Effector memory CD8-positive, alpha-beta T cell (primary cell): Measurements from ENCODE around the gene TLE2.
"Not testable (repeated sequence)": the region's sequence is repeated elsewhere in the genome, so short reads cannot be mapped to it uniquely, and the experiment has no call there.

Experiments
- ATAC-seq: fragments of 150-1000 bp; cut with Tn5 transposase; replicated peaks from 2 replicates; pipeline ENCODE4 v1.10.0; 2021; ENCODE audit warnings: mild to moderate bottlenecking, moderate library complexity
- DNase-seq, 3 experiments: peaks; one replicate each; pipeline ENCODE4 v3.0.0; 2021
- H3K27ac Mint-ChIP-seq, 2 donors: one replicate each; pipeline ENCODE4 v1.8.0; 2022; ENCODE audit warnings: mild to moderate bottlenecking in 2 of 2, mixed read lengths in 2 of 2, moderate library complexity in 2 of 2
- H3K27me3 Mint-ChIP-seq, 2 donors: one replicate each; pipeline ENCODE4 v1.8.0; 2022; ENCODE audit warnings: mixed read lengths in 2 of 2
- H3K36me3 Mint-ChIP-seq: one replicate; pipeline ENCODE4 v1.8.0; 2022; ENCODE audit warnings: mild to moderate bottlenecking, moderate library complexity, mixed read lengths; ENCODE audit not compliant: insufficient read depth
- H3K4me1 Mint-ChIP-seq, 2 donors: one replicate each; pipeline ENCODE4 v1.8.0; 2022; ENCODE audit warnings: low read depth in 2 of 2, mixed read lengths in 2 of 2
- H3K4me3 Mint-ChIP-seq, 2 donors: one replicate each; pipeline ENCODE4 v1.8.0; 2022; ENCODE audit warnings: mild to moderate bottlenecking in 2 of 2, mixed read lengths in 2 of 2, moderate library complexity in 2 of 2
- H3K9me3 Mint-ChIP-seq, 2 donors: one replicate each; pipeline ENCODE4 v1.8.0; 2022; ENCODE audit warnings: mixed read lengths in 2 of 2

TLE2 gene

DNA sequence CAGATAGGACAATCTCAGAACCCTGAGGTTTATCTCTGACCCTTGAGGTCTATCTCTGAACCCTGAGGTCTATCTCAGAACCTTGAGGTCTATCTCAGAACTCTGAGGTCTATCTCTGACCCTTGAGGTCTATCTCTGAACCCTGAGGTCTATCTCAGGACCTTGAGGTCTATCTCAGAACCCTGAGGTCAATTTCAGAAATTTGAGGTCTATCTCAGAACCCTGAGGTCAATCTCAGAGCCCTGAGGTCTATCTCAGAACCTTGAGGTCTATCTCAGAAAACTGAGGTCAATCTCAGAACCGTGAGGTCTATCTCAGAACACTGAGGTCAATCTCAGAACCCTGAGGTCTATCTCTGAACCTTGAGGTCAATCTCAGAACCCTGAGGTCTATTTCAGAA lies 2.3 kb downstream of the TLE2 start:
- peaks cover 11 to 14% of the 10 kb centered on the region in 2 donors for H3K4me1 Mint-ChIP-seq
- no peak for ATAC-seq
- no peaks in the 10 kb centered on the region for H3K36me3 Mint-ChIP-seq
- H3K27me3 Mint-ChIP-seq, result peaks cover 0 to 7% of the 10 kb centered on the region in 2 donors
- H3K4me3 Mint-ChIP-seq, result no peak overlapping the region
- no peak for DNase-seq
- no peaks in the 10 kb centered on the region for H3K9me3 Mint-ChIP-seq
- H3K27ac Mint-ChIP-seq, result no peak overlapping the region

DNA sequence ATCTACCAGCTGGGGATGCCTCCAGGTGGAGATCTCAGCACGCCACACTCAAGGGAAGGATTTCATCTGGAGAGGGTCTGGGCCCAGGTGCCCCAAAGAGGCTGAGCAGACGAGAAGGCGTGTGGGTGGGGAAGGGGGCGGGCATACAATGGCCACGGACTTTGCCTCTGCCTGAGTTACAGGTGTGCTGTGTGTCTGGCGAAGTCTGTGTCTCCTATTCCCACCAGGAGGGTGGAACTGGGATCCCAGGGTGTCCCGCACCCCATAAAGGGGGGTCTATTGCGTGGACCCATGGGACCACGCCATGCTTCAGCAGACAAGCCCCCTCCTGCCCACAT lies 3.6 kb downstream of the TLE2 start:
- Mint-ChIP-seq H3K9me3 (no peaks in the 10 kb centered on the region), H3K4me1 (peaks cover 11 to 14% of the 10 kb centered on the region in 2 donors), H3K4me3 (no peak overlapping the region), H3K27me3 (peaks cover 0 to 7% of the 10 kb centered on the region in 2 donors), H3K27ac (no peak overlapping the region), H3K36me3 (no peaks in the 10 kb centered on the region)
- ATAC-seq, result no peak
- no peak for DNase-seq

DNA sequence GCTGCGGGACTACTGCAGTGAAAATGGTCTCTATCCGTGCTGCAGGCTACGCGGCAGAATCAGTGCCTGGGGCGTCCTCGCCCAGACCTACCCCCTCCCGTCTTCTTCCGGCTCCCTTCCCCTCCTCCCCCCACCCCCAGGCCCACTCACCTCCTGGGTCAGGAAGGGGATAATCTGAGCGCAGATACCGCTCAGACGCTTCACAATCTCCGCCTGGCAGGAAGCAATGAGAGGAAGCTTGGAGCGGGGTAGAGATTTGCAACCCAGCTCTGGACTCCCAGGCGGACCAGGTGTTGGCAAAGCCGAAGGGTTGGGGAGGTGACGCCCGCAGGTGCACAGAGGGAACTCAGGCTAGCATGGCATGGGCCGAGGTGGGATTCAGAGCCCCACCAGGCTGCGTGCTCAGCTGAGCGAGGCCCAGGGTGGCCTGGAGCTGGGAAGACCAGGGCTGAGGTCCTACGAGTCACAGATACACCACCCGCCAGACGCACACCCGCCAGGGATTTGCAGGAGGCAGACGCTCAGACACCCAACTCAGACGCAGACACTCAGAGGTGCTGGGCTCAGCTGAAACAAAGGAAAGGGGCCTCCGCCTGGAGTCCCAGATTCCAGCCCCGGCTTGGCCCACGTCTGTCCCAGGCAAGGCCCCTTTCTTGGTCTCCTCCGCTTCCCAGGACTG lies 4.1 kb downstream of the TLE2 start:
- Mint-ChIP-seq H3K27me3 (peaks cover 0 to 7% of the 10 kb centered on the region in 2 donors), H3K4me1 (peaks cover 11 to 12% of the 10 kb centered on the region in 2 donors), H3K9me3 (no peaks in the 10 kb centered on the region), H3K4me3 (peak overlapping the region in 1 of 2 donors; percentile 41), H3K27ac (no peak overlapping the region), H3K36me3 (no peaks in the 10 kb centered on the region)
- DNase-seq, result no peak
- no peak for ATAC-seq

DNA sequence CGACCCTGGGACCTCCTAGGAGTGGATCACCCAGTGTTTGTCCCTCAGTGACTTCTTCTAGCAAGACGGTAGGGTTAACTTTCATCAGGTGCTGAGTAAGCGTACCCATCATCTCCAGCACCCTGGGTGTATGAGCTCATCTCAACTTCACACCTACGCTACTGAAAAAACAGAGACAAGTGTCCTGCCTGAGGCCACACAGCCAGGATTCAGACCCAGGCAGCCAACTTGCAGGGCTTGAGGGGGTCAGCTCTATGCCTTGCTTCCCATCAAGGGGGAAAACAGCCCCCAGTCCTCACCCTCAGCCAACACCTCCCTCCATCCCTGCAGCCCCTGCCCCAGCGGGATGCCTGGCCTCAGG lies 4.6 kb downstream of the TLE2 start:
- ATAC-seq, result no peak
- Mint-ChIP-seq H3K27ac (no peak overlapping the region), H3K27me3 (peaks cover 0 to 7% of the 10 kb centered on the region in 2 donors), H3K4me3 (peak overlapping the region in 1 of 2 donors; percentile 41), H3K4me1 (peaks cover 11% of the 10 kb centered on the region in 2 donors), H3K36me3 (no peaks in the 10 kb centered on the region), H3K9me3 (no peaks in the 10 kb centered on the region)
- no peak for DNase-seq

DNA sequence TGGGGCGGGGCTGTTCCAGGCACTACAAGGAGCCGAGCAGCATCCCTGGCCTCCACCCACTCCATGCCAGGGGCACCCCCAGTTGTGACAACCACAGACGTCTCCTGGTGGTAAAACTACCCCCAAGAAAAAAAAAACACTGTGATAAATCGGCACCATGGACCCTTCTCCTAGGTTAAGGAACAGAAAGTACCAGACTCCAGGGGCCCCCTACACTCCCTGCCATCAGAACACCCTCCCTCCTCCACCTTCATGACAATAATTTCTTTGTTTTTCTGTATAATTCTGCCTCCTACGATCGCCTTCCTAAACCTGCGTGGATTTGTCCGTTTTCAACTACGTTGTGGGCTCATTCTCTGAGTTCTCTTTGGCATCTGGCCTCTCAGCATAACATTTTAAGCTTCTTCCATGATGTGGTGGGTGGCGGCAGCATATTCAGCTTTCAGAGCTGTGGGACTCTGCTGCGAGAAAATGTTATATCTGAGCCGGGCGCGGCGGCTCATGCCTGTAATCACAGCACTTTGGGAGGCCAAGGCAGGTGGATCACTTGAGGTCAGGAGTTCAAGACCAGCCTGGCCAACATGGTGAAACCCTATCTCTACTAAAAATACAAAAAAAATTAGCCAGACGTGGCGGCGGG lies 8.6 kb downstream of the TLE2 start:
- Mint-ChIP-seq H3K27ac (no peak overlapping the region), H3K4me1 (peaks cover 2 to 3% of the 10 kb centered on the region in 2 donors), H3K4me3 (no peak overlapping the region), H3K36me3 (no peaks in the 10 kb centered on the region), H3K27me3 (peaks cover 0 to 7% of the 10 kb centered on the region in 2 donors), H3K9me3 (no peaks in the 10 kb centered on the region)
- DNase-seq, result no peak
- ATAC-seq, result no peak

DNA sequence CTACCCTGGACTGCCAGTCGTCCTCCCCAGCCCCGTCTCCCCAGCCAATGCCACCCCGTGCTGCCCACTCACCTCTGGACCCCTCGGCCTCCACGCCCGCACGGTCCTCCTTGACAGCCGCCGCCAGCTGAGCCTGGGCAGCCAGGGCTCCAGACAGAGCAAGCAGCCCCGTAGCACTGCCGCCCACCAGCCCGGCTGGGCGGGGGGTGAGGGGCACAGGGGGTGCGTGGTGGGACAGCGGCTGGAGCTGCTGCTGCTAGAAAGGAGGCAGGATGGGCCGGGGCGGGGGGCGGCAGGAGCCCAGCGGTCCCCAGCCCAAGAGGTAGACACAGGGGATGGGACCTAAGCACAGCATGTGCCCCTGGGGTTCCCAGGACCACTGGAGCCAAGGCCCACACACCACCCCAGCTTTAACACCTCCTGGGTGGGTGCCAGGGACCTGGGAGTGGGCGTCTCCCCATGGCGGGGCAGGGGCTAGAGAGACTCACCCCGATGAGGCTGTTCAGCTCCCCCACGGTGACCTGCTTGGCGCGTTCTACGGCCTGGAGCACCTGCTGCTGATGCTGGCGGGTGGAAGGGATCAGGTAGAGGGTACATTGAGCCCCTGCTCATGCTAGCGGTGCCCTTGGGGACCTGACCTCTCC lies 9.7 kb downstream of the TLE2 start:
- DNase-seq (no peak), ATAC-seq (no peak)
- no peaks in the 10 kb centered on the region for H3K9me3 Mint-ChIP-seq
- no peaks in the 10 kb centered on the region for H3K36me3 Mint-ChIP-seq
- no peaks in the 10 kb centered on the region for H3K4me1 Mint-ChIP-seq
- H3K27ac Mint-ChIP-seq, result no peak overlapping the region
- no peaks in the 10 kb centered on the region for H3K27me3 Mint-ChIP-seq
- H3K4me3 Mint-ChIP-seq, result no peak overlapping the region

DNA sequence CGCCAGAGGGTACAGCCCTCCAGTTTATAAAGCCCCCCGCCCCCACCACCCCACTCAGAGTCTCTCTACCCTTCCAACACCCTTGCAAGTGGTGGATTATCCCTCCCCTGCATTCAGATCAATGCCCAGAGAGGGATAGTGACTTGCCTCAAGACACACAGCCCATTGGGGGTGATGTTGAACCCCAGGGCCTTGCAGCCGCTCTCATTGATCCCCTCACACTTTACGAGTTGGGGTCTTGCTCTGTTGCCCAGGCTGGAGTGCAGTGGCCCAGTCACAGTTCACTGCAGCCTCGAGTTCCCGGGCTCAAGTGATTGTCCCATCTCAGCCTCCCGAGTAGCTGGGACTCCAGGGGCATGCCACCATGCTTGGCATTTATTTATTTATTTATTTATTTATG lies 11.2 kb downstream of the TLE2 start:
- Mint-ChIP-seq H3K4me3 (no peak overlapping the region), H3K4me1 (no peaks in the 10 kb centered on the region), H3K27me3 (no peaks in the 10 kb centered on the region), H3K9me3 (no peaks in the 10 kb centered on the region), H3K36me3 (peaks cover 3% of the 10 kb centered on the region), H3K27ac (no peak overlapping the region)
- ATAC-seq, result no peak
- no peak for DNase-seq

DNA sequence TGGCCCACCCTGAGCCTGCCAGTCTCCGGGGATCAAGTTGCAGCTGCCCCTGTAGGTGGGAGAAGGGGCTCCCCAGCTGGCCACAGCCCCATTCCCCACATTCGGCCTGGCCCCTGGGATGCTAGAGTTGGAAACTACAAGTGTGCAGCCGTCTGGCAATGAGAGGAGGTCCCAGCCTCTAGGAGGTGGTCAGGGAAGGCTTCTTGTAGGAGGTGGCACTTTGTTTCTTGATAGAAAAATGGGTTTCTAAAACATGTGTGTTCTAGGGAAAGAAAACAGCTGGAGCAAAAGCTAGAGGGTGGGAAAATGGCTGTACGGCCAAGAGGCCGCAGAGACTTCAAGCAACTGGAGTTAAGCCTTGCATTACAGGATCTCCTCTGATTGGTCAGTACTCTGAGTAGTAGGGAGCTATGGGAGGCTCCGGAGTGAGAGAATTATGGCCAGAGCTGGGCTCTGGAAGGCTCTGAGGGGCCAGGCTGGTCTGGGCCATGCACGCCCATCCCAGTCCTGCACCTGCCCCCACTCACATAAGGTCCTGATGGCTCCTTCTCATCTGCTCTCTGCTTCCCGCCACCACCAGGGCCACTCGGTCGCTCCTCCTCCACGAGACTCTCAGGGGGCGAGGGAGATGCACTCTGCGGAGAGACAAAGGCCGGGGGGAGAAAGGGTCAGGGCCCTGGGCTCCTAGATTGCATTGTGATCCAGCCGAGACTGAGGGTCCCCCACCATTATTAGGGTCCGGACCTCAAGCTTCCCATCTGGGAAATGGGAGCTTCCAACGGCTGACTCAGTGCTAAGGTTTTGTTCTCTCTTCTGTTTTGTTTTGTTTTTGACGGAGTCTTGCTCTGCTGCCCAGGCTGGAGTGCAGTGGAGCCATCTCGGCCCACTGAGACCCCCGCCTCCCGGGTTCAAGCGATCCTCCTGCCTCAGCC lies 13.7 kb downstream of the TLE2 start:
- Mint-ChIP-seq H3K4me1 (no peaks in the 10 kb centered on the region), H3K27ac (no peak overlapping the region), H3K4me3 (no peak overlapping the region), H3K9me3 (no peaks in the 10 kb centered on the region), H3K27me3 (no peaks in the 10 kb centered on the region), H3K36me3 (peaks cover 3% of the 10 kb centered on the region)
- DNase-seq (no peak), ATAC-seq (no peak)

DNA sequence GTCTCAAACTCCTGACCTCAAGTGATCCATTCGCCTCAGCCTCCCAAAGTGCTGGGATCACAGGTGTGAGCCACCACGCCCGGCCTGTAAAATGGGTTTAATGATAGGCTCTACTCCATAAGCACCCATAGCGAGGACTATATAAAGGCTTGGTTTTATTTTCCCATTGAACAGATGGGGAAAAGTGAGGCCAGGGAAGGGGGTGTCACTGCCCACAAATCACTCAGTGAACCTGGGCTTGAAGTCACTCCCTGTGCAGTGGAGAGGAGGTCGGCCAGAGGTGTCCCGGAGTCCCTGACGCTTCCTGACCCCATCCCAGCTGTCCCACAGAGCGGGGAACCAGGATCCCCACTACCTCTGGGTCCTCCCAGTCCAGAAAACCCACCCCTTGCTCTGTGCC lies 14.9 kb downstream of the TLE2 start:
- H3K4me3 Mint-ChIP-seq, result no peak overlapping the region
- H3K4me1 Mint-ChIP-seq, result no peaks in the 10 kb centered on the region
- no peaks in the 10 kb centered on the region for H3K27me3 Mint-ChIP-seq
- ATAC-seq (no peak), DNase-seq (no peak)
- no peak overlapping the region for H3K27ac Mint-ChIP-seq
- peaks cover 3% of the 10 kb centered on the region for H3K36me3 Mint-ChIP-seq
- no peaks in the 10 kb centered on the region for H3K9me3 Mint-ChIP-seq

DNA sequence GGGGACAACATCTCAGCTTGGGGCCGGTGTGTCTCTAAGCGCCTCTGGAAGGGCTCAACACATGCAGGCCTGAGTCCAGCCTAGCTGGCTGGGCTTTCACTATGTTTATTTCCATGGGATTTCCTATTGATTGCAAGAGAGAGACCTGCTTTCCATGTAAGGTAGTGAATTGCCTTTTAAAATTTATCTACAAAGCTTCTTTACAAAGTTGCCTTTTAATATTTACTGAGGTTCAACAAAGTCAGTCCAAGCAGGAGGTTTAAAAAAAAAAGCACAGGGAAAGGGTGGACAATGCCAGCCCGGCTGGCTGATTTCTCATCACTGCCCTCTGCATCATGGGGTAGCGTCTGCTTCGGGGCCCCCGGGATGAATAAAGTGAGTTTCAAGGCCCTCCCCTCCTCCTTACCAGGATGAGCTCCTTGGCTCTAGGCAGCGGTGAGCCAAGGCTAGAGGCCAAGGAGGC lies 15.8 kb downstream of the TLE2 start:
- DNase-seq, result no peak
- Mint-ChIP-seq H3K4me3 (no peak overlapping the region), H3K9me3 (no peaks in the 10 kb centered on the region), H3K27me3 (no peaks in the 10 kb centered on the region), H3K4me1 (no peaks in the 10 kb centered on the region), H3K36me3 (peaks cover 3% of the 10 kb centered on the region), H3K27ac (peak overlapping the region; percentile 68 to 71)
- ATAC-seq, result no peak

DNA sequence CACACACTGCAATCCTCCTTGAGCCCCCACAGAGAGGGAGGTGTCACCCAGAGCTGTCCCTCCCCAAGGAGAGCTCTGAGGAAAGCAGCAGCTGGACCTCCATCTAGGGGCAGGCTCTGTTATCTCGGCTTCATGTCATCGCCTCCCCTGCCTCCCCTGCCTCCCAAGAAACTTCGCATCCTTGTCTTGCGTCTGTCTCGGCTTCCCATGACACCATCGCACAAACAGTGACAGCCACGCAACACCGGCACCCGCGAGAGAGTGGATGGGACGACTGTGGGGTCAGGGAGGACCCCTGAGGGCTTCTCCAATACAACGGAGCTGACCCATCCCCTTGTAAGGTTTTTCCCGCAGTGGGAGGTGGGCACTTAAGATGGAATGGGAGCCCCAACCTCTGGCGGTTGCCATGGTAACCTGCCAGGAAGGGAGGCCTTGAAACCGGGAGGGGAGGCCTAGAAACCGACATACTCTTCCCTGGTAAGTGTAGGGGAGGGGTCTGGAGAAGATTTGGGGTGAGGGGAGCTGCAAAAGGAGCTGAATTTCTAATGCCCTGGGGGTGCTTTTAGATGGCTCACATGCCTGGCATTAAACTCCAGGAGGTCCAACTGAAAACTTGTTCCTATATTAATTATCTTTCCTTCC lies 16.3 kb downstream of the TLE2 start:
- H3K9me3 Mint-ChIP-seq, result no peaks in the 10 kb centered on the region
- no peaks in the 10 kb centered on the region for H3K27me3 Mint-ChIP-seq
- H3K27ac Mint-ChIP-seq, result peak overlapping the region; percentile 68 to 71
- no peaks in the 10 kb centered on the region for H3K4me1 Mint-ChIP-seq
- DNase-seq (no peak), ATAC-seq (no peak)
- H3K4me3 Mint-ChIP-seq, result no peak overlapping the region
- H3K36me3 Mint-ChIP-seq, result peaks cover 3% of the 10 kb centered on the region

DNA sequence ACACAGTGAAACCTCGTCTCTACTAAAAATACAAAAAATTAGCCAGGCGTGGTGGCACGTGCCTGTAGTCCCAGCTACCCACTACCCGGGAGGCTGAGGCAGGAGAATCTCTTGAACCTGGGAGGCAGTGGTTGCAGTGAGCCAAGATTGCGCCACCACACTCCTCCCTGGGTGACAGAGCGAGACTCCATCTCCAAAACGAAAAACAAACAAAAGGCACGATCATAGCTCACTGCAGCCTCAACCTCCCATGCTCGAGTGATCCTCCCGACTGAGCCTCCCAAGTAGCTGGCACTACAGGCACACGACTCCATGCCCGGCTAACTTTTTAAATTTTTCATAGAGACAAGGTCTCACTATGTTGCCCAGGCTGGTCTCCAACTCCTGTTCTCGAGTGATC lies 17.0 kb downstream of the TLE2 start:
- not testable (repeated sequence) for H3K4me3 Mint-ChIP-seq, H3K27me3 Mint-ChIP-seq

DNA sequence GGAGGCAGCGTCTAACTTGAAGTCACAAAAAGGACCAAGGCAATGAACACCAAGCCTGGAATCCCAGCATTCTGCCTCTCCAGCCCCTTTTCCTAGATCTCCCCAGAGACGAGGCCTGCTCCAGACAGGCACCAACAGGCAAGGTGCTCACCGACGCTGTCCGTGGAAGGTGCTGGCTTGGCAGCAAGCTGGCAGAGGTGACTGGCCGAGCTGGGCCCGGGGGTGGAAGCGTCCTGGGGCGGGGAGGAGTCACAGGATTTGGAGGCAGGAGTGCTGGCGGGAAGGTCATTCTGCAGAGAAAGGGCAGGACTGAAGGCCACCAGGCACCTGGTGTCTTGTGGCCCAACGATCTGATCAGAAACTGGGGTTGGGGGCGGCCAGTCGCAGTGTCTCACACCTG lies 18.2 kb downstream of the TLE2 start:
- no peaks in the 10 kb centered on the region for H3K27me3 Mint-ChIP-seq
- DNase-seq (no peak), ATAC-seq (no peak)
- H3K9me3 Mint-ChIP-seq, result no peaks in the 10 kb centered on the region
- peaks cover 3% of the 10 kb centered on the region for H3K36me3 Mint-ChIP-seq
- no peak overlapping the region for H3K4me3 Mint-ChIP-seq
- H3K4me1 Mint-ChIP-seq, result no peaks in the 10 kb centered on the region
- peak overlapping the region in 1 of 2 donors; percentile 80 for H3K27ac Mint-ChIP-seq

More for the DNA sequence above, 17.0 kb downstream of the TLE2 start:
- H3K9me3 Mint-ChIP-seq, H3K4me1 Mint-ChIP-seq, H3K36me3 Mint-ChIP-seq, ATAC-seq, DNase-seq, H3K27ac Mint-ChIP-seq: not testable (repeated sequence)
